Brain microvascular endothelial cell (primary cell): ENCODE data around the gene C6orf136.

Source experiments
- DNase-seq: peaks from one replicate; pipeline ENCODE4 v3.0.0-alpha.2; 2020
- H3K27ac ChIP-seq: fragments of 250-450 bp; sonication (Bioruptor Pico); 2 replicates; pipeline ENCODE4 v1.5.1; 2020; ENCODE audit warnings: mild to moderate bottlenecking, moderate library complexity
- H3K27me3 ChIP-seq: fragments of 250-450 bp; sonication (Bioruptor Pico); replicated peaks from 2 replicates; pipeline ENCODE4 v1.5.1; 2020; ENCODE audit warnings: mild to moderate bottlenecking
- H3K36me3 ChIP-seq: fragments of 250-450 bp; sonication (Bioruptor Pico); replicated peaks from 2 replicates; pipeline ENCODE4 v1.5.1; 2020; ENCODE audit warnings: mild to moderate bottlenecking
- H3K4me3 ChIP-seq: 2 replicates; pipeline ENCODE4 v1.5.1; 2011; ENCODE audit warnings: low read depth, mild to moderate bottlenecking, control low read depth, low read length, moderate library complexity
- CTCF ChIP-seq: IDR thresholded peaks from 2 replicates; pipeline ENCODE4 v1.5.1; 2011; ENCODE audit warnings: low read depth, mild to moderate bottlenecking, moderate library complexity, low read length, control low read depth, inconsistent platforms; ENCODE audit errors: missing control alignments
- in situ Hi-C: cut with HindIII; loops from 2 replicates; pipeline ENCODE4 v1.10.0; 2017; ENCODE audit warnings: low sequenced_read_pairs, low pct_ligation_motif_present

C6orf136 gene

GRCh38 chr6:30690403-30691207 lies 43.7 kb downstream of the C6orf136 start, which contains the start of gene NRM:
TSS of gene NRM (minus strand) at chr6:30690984. CDS start at chr6:30690974, 10 bp downstream.
- peak; percentile 62 for DNase-seq
- TF ChIP-seq CTCF, result no peak
- peaks cover under 1% of the 10 kb centered on the region for H3K36me3 ChIP-seq
- in situ Hi-C loops, result no loop called here
- H3K27me3 ChIP-seq, result no peaks in the 10 kb centered on the region
- H3K4me3 ChIP-seq, result peak within 1 kb of the TSS; percentile 86
- H3K27ac ChIP-seq, result peak within 1 kb of the TSS; percentile 48

GRCh38 chr6:30691208-30691847 lies 44.4 kb downstream of the C6orf136 start:
- no peaks in the 10 kb centered on the region for H3K36me3 ChIP-seq
- DNase-seq, result no peak
- no peaks in the 10 kb centered on the region for H3K27me3 ChIP-seq
- H3K27ac ChIP-seq, result peak overlapping the region; percentile 48
- peak overlapping the region; percentile 86 for H3K4me3 ChIP-seq
- no peak for TF ChIP-seq CTCF
- in situ Hi-C loops, result no loop called here

- H3K36me3 ChIP-seq, result peaks cover 3% of the 10 kb centered on the region
- no peak overlapping the region for H3K27ac ChIP-seq
- in situ Hi-C loops, result no loop called here
- H3K27me3 ChIP-seq, result no peaks in the 10 kb centered on the region
- no peak for DNase-seq
- no peak overlapping the region for H3K4me3 ChIP-seq
- TF ChIP-seq CTCF, result no peak
Measured at GRCh38 chr6:30696432-30696831, 49.5 kb downstream of the C6orf136 start.

- no peak overlapping the region for H3K27ac ChIP-seq
- in situ Hi-C loops, result no loop called here
Measured at GRCh38 chr6:30700340-30700739, 53.4 kb downstream of the C6orf136 start.

More at GRCh38 chr6:30700340-30700739, 53.4 kb downstream of the C6orf136 start:
- DNase-seq, result no peak
- peaks cover 10% of the 10 kb centered on the region for H3K36me3 ChIP-seq
- TF ChIP-seq CTCF, result no peak
- no peaks in the 10 kb centered on the region for H3K27me3 ChIP-seq
- no peak overlapping the region for H3K4me3 ChIP-seq
